Stimulated activated CD8-positive, alpha-beta memory T cell treated with anti-CD3 and anti-CD28 coated beads, Interleukin-4, amount 100 ng/mL, for 48 hours (primary cell): ENCODE measurements around the gene PAQR4.

ENCODE experiments used
- DNase-seq: peaks from one replicate; pipeline ENCODE4 v3.0.0-alpha.2; 2020

Gene PAQR4

GRCh38 chr16:2981177-2981898, 12.2 kb downstream of the PAQR4 start:
- no peak for DNase-seq

DNA sequence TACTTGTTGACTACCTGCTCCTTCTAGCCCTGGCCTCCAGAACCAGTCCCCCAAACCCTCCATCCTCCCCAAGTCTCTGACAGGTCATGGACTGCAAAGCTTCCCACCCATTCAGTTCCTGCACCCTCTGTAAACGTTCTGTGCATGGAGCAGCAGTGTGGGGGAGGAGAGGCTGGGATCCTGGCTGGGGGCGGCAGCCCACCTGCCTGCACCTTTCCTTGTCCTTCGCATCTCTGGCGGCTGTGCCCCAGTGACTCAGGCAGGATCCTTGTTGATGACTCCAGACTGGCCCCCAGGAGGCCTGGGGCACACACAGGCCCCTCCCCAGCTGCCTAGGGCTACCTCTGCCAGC, 12.7 kb downstream of the PAQR4 start:
- DNase-seq, result no peak

- DNase-seq, result no peak
These were observed 13.3 kb downstream of the PAQR4 start for GRCh38 chr16:2982402-2982801.

GRCh38 chr16:2983706-2984136, 14.6 kb downstream of the PAQR4 start:
- peak; percentile 90 for DNase-seq

DNA sequence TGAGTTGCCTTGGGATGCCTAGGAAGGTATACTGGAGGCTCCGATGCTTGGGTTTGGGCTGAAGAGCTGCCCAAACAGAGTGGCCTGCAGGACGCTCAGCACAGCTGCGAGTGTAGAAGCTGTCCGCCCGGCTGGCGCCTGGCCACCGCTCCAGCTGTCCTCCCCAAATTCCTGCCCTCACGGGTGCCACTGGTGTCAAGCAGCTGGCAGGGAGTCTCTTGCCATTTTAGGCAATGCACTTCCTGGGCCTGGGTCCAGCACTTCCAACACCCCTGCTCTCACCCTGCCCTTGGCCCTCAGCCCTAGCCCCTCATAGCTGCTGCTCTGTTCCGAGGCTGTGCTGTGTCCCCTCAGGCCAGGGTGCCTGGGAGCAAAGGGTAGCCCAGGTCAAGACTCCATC, 16.3 kb downstream of the PAQR4 start:
- DNase-seq, result no peak

GRCh38 chr16:2985893-2986355, 16.8 kb downstream of the PAQR4 start:
- no peak for DNase-seq

DNA sequence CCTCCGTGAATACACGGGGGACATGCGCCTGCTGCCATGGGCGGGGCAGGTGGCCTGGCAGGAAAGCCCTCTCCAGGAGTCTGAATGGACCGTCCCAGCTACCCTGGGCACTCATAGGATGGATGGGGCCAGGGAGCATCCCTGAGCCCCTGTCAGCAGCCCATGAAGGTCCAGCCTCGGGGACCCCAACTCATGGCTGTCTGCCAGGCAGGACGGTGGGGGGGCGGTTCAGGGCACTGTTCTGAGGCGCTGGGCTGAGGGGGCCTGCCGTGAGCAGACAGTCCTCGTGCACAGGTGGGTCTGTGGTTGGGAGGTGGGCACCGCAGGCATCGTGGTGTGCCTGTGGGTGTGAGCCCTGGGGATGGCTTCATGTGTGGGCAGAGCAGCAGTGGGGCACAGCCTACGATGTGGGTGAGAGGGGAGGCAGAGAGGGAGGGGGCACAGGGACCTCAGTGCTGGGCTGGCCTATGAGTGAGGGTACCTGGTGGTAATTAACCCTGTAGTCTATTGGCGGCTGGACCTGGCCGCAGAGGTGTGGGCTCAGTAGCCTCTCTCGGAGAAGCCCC, 17.6 kb downstream of the PAQR4 start:
- no peak for DNase-seq

DNA sequence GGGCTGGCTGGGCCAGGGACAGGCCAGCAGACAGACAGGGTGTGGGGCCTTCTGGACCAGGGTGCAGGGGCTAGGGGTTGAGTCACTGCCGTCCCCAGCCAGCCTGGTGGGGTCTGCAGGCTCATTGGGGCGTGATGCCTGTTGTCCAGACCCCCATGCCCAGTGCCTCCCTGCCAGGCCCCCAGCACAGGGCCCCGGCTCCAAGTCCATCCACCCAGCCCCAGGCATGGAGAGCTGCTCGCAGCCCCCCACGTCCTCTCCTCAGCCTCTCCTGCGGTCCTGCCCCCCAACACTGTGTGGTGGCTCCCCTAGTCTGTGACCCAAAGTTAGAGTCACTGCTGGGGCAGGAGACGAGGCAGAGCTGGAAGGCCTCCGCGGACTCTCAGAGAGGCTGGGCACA, 18.1 kb downstream of the PAQR4 start:
- DNase-seq, result no peak

GRCh38 chr16:2987833-2988232, 18.7 kb downstream of the PAQR4 start:
- no peak for DNase-seq

DNA sequence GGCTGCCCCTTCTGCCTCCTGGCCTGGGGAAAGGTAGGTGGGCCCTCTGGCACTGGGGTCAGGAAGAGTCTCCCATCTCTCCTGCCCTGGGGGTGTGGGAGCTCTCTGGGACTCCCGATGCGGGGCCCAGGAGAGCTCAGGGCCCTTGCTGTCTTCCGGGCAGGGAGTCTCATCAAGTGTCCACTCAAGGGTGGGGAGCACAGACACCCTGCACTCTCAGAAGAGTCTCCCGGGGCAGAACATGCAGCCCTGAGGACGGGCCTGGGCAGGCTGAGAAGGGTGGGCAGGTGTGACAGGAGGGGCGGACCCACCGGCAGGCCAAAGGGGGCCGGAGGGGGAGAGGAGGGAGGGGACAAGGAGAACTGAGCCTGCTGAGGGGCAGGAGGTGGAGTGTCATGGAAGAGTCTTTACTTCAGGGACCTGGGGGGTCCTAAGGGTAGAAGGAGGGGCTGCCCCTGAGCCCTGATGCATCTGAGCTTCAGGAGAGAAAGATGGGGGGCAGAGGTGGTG, 19.5 kb downstream of the PAQR4 start:
- no peak for DNase-seq

- no peak for DNase-seq
These were observed 21.7 kb downstream of the PAQR4 start for GRCh38 chr16:2990891-2991290.

DNA sequence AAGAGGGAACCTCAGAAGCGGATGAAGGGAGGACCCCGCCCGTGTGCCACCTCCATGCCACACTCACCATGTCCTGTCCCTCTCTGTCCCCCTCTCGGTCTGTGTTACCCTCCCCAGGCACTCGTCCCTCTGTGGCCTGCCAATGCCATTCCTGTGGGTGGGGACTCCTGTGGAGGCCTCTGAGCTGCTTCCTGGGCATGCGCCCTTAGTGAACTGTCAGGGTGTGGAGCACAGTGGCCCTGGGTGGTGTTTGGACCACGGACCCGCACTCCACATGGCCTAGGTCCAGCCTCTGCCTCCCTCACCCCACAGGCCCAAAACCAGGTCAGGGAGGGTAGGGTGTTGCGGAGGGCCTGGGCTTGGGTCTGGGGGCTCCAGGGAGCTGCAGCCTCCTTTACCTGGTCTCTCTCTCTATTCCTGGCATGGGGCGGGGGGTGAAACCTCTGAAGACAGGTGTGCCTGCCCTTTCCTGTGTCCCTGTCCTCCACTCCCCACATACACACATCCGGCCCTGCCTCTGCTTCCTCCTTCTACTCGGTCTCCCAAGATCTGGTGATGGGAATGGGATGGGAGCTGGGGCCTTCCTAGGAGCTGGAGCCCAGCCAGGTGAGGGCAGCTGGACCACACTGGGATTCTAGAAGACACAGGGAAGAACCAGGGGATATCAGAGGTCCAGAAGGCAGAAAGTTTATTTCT, 22.6 kb downstream of the PAQR4 start:
- DNase-seq, result no peak

DNA sequence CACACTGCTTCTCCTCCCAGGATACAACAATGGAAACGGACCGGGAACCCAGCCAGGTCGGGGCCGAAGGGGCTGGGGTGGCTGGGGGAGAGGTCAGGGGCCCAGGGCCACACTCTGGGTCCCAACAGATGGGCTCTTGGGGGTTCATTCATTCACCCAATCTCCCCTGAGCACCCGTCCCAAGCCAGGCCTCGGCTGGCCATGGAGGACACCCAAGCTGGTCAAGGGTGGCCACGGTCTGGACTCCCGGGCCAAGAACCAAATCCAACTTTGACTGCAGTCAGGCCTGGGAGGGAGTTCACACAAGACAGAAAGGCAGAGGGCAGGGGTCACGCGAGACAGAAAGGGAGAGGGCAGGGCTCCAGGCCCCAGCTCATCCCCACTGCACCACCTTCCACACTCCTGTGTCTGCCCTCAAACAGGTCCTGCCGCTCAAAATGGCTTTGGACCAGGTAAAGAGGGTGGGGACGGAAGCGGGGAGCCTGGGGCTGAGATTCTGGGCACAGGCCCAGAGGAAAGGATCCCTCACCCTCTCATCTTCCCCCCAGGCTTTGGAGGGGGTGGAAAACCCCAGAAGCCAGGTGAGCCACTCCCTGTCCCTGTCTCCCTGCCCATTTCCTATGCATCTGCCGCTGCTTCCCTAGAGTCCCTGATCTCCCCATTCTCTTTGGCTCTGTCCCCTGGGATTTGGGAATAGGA, 23.4 kb downstream of the PAQR4 start:
- DNase-seq, result no peak

DNA sequence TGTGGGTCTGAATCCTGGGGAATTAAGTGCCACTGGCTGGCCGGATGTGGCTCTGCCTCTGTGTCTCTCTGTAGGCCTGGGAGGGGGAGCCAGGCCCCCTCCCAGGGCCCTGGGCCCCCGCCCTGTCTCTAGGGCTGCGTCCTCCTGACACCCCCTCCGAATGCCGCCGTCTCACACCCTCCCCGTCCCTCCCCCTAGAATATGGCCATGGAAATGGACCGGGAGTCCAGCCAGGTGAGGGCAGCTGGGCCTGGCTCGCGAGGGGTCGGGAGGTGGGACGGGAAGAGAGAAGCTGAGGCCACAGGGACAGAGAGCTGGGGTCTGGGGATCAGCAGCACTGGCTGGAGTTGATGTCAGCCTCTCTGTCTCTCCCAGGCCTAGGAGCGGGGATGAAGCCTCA, 27.1 kb downstream of the PAQR4 start:
- no peak for DNase-seq

DNA sequence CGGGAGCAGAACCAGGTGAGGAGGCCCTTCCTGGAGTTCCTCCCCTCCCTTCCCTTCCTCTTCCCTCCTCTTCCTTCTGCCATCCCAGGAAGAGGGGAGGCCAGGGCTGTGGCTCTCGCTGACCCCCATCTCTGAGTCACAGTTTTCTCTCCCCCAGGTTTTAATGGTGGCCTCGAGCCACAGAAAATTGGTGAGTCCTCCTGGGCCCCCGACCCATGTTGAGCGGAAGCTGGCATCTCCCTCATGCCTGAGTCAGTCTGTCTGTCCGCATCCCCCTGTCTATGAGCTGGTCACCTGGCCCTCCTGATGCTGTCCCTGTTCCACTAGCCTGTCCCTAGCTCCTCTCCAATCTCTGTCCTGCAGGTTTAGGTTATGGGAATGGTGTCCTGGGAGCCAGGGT, 30.8 kb downstream of the PAQR4 start:
- no peak for DNase-seq

- no peak for DNase-seq
These were observed 31.4 kb downstream of the PAQR4 start for GRCh38 chr16:3000540-3000939.

DNA sequence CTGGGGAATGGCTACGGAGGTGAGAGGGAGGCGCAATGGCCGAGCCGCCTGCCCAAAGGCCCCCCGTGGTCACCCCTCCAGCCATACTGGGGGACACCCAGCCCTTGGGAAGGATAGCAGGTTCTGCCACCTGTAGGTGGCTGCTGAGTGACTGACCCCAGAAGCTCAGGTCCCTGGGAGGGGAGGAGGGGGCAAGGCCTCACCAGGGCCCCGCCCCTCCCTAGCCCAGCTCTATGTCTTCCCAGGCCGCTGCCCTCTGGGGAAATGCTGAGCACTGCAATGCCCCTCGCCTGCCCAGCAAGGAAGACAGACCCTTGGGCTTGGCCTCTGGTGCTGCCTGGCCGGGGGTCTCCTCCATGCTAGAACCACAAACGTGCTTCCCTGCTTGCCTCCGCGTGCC, 32.2 kb downstream of the PAQR4 start:
- DNase-seq, result no peak

DNA sequence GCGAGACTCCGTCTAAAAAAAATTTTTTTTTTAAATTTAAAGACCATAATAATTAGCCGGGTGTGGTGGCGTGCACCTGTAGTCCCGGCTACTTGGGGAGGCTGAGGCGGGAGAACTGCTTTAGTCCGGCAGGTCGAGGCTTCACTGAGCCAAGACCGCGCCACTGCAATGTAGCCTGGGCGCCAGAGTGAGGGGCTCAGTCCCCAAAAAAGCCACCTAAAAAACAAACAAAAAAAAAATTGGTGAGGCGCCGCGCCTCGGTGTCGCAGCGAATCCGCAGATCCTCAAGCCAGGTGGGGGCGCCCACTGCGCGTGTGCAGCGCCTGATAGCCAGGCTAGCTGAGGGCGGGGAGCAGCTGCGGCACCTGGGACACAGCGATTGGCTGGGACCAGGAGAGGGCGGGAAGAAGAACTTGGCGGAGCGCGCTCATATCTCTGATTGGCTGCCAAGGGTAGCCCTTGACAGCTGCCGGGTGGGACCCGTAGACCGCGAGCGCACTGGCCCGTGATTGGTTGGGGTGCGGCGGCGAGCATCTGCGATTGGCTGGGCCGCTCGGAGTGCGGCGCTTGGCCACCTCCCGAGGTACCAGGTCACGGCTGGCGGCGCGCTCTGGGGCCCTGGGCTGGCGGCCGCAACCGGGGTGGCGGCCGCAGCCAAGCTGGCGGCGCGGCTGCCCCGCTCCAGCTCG, 34.6 kb downstream of the PAQR4 start:
- peak; percentile 97 for DNase-seq

DNA sequence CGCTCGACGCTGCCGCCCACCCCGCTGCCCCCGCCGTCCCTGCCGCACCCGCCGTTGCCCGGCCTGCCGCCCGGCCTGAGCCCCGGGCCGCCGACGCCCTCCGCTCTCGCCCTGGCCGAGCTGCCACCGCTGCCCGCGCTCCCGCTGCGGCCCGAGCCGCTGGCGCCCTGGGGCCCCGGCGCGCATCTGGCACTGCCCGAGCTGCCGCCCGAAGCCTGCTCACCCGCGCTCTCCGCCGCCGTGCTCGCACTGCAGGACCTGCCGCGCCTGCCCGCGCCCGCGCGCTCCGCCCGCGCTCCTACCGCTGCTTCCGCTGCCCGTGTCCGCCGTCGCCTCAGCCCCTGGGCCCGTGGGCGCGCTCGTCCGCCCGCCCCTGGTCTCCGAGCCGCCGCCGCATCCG, 35.2 kb downstream of the PAQR4 start:
- DNase-seq, result no peak

- DNase-seq, result no peak
These were observed 35.7 kb downstream of the PAQR4 start for GRCh38 chr16:3004781-3005284.

- no peak for DNase-seq
These were observed 38.2 kb downstream of the PAQR4 start for GRCh38 chr16:3007059-3007956.
